Heart right ventricle (tissue), 16 donors: Measurements from ENCODE around the gene FOXE3. TPM values are rescaled to one million over a fixed set of nuclear protein-coding genes. Genes with fewer than 3 reads are reported as not detected.

ENCODE experiments used
- ATAC-seq, 8 donors: fragments of 200-7000 bp; cut with Tn5 transposase; one replicate each; pipeline ENCODE4 v1.9.1; 2020; ENCODE audit warnings: mild to moderate bottlenecking in 8 of 8, moderate library complexity in 8 of 8, moderate number of reproducible peaks in 1 of 8
- DNase-seq, 2 donors: peaks; one replicate each; pipeline ENCODE4 v3.0.0-alpha.2; 2020
- H3K27ac ChIP-seq, 10 donors: fragments of 200-600 bp; sonication (generic) in 2 of 10; one replicate each; pipeline versions ENCODE4 v1.5.0 to v1.8.0; 2020 to 2022; ENCODE audit warnings: mild to moderate bottlenecking in 3 of 10
- H3K27me3 ChIP-seq, 7 donors: fragments of 200-600 bp; one replicate each; pipeline ENCODE4 v1.8.0; 2021 to 2022; ENCODE audit warnings: mild to moderate bottlenecking in 2 of 7
- H3K36me3 ChIP-seq, 9 donors: fragments of 200-600 bp; sonication (generic) in 1 of 9; one replicate each; pipeline versions ENCODE4 v1.5.0 to v1.8.0; 2020 to 2022; ENCODE audit warnings: mild to moderate bottlenecking in 2 of 9
- H3K4me1 ChIP-seq, 9 donors: fragments of 200-600 bp; sonication (generic) in 1 of 9; one replicate each; pipeline versions ENCODE4 v1.5.0 to v1.8.0; 2020 to 2022; ENCODE audit warnings: mild to moderate bottlenecking in 4 of 9
- H3K4me3 ChIP-seq, 10 donors: fragments of 200-600 bp; sonication (generic) in 2 of 10; one replicate each; pipeline versions ENCODE4 v1.5.0 to v1.8.0; 2020 to 2022; ENCODE audit warnings: mild to moderate bottlenecking in 7 of 10, moderate library complexity in 2 of 10
- H3K9me3 ChIP-seq, 11 donors: fragments of 200-600 bp in 10 of 11; sonication (generic) in 2 of 11; one replicate each; pipeline versions ENCODE4 v1.5.0 to v1.8.0; 2013 to 2022; ENCODE audit warnings: mild to moderate bottlenecking in 2 of 11, control low read depth in 1 of 11, moderate library complexity in 1 of 11
- WGBS, 2 donors: extraction: QIAGEN DNeasy Blood & Tissue Kit; methylation state at CpG; one replicate each; pipeline ENCODE4 v1.1.7; 2013; ENCODE audit warnings: inconsistent platforms in 1 of 2; 5-methylcytosine and 5-hydroxymethylcytosine counted together
- intact Hi-C, 10 donors: fragments of 100-400 bp; cut with DNase I; formaldehyde crosslinking; loops; one replicate each; pipeline versions ENCODE4 v1.11.1 to v1.14.2; 2022
- polyA plus RNA-seq, 2 donors: library from polyadenylated mRNA; stranded (reverse); fragments of 200-250 nt; gene quantifications; one replicate each; pipeline ENCODE4 v1.2.3, GENCODE V29; 2013
- total RNA-seq, 10 donors: library from RNA; stranded (reverse); fragmentation: NEBNext Ultra II Directional in 3 of 10; extraction: Animal tissue kit (Norgen Biotek cat#: 25700) in 3 of 10; gene quantifications; one replicate each; pipeline versions ENCODE4 v1.2.1 to v1.2.4, GENCODE V29; 2021 to 2023
- TF ChIP-seq, protein P1 (sequence below), 9 donors: fragments of 200-600 bp; sonication (generic) in 2 of 9; IDR thresholded peaks; one replicate each; pipeline versions ENCODE4 v1.5.0 to v1.8.0; 2021 to 2022; ENCODE audit warnings: antibody characterized with exemption in 9 of 9, mild to moderate bottlenecking in 5 of 9, moderate library complexity in 1 of 9
- donor health status: Arrhythmogenic right ventricular cardiomyopathy.
- donor health status: ischemic (EF 13 %, LVEDD 7.1; RV severe dilation, severe dysfunction).
- donor health status: healthy with polysubstance abuse.
- donor health status: DM: no; HTN: yes; CAD: no.
- donor health status: DM: no; HTN: no; CAD: no.
- donor health status: ischemic (EF 25% LVEDD 6.9; RV normal size, moderate dysfunction).
- donor health status: ischemic (EF 25% LVEDD 5.7; RV mildly dilated, moderate dysfunction).
- donor health status: healthy.
- donor health status: DM: yes; HTN: yes; CAD: no.
- donor health status: Ischemic cardiomyopathy.
- donor health status: ischemic (EF 35%, LVEDD 5.7; RV mildly dilated, moderate dysfunction).
- donor health status: nonischemic (EF 11% LVEDD 7.7; RV severe dilation, severe dysfunction).
- donor health status: DM: yes; HTN: yes; CAD: no.
- donor health status: PGD.
- donor health status: ischemic (EF 29% LVEDD 5.4; RV normal size, mild dysfunction).
- donor health status: nonischemic (EF 23%, LVEDD 6.1; RV moderate dilation, normal function).

Gene FOXE3
- total and polyA plus RNA-seq, 12 donors, result 0.03 TPM; not detected in 11

DNA sequence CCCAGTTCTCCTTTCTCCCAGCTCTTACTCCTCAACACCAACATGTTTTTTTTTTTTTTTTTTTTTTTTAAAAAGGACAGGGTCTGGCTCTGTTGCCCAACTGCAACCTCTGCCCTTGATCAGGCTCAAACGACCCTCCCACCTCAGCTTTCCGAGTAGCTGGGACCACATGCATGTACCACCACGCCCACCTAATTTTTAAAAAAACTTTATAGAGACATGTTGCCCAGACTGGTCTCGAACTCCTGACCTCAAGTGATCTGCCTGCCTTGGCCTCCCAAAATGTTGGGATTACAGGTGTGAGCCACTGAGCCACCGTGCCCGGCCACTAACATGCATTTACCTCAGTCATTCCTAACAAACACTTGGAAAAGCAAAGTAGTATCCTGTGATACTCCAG is 31.1 kb upstream of the FOXE3 start:
- no peak overlapping the region for H3K4me3 ChIP-seq
- TF ChIP-seq, protein P1, sequence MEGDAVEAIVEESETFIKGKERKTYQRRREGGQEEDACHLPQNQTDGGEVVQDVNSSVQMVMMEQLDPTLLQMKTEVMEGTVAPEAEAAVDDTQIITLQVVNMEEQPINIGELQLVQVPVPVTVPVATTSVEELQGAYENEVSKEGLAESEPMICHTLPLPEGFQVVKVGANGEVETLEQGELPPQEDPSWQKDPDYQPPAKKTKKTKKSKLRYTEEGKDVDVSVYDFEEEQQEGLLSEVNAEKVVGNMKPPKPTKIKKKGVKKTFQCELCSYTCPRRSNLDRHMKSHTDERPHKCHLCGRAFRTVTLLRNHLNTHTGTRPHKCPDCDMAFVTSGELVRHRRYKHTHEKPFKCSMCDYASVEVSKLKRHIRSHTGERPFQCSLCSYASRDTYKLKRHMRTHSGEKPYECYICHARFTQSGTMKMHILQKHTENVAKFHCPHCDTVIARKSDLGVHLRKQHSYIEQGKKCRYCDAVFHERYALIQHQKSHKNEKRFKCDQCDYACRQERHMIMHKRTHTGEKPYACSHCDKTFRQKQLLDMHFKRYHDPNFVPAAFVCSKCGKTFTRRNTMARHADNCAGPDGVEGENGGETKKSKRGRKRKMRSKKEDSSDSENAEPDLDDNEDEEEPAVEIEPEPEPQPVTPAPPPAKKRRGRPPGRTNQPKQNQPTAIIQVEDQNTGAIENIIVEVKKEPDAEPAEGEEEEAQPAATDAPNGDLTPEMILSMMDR (IDR thresholded peaks at IDR 0.05), result no peak
- H3K27me3 ChIP-seq, result no peaks in the 10 kb centered on the region
- peaks cover 0 to 10% (median 0%) of the 10 kb centered on the region in 9 donors for H3K4me1 ChIP-seq
- DNase-seq, result no peak
- intact Hi-C loops, result loop anchor here in 2 of 10 donors (5.0 kb wide), 1 partner anchor 327 kb away; no protein-coding TSS in a partner anchor
- H3K27ac ChIP-seq, result no peak overlapping the region
- WGBS, 2 donors, result 85 to 91% methylated on average over 6 of the region's 6 CpGs
- H3K36me3 ChIP-seq, result peaks cover 0 to 34% (median 6%) of the 10 kb centered on the region in 9 donors
- no peak for ATAC-seq
- H3K9me3 ChIP-seq, result no peaks in the 10 kb centered on the region

DNA sequence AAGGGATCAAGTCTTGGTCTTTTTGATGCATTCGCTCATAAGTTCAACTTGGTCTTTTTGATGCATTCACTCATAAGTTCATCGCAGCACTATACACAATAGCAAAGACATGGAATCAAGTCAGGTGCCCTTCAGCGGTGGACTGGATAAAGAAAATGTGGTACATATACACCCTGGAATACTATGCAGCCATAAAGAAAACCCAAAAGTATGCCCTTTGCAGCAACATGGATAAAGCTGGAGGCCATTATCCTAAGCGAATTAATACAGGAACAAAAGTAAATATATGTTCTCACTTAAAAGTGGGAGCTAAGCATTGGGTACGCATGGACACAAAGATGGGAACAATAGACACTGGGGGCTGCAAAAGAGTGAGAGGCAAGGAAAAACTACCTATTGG is 29.8 kb upstream of the FOXE3 start:
- Histone ChIP-seq H3K4me3 (no peak overlapping the region), H3K27ac (no peak overlapping the region), H3K9me3 (no peaks in the 10 kb centered on the region), H3K4me1 (peaks cover 0 to 10% (median 0%) of the 10 kb centered on the region in 9 donors), H3K36me3 (peaks cover 0 to 23% (median 0%) of the 10 kb centered on the region in 9 donors), H3K27me3 (peaks cover 0 to 4% (median 0%) of the 10 kb centered on the region in 7 donors)
- intact Hi-C loops, result loop anchor here in 2 of 10 donors (5.0 kb wide), 1 partner anchor 326 kb away; no protein-coding TSS in a partner anchor
- ATAC-seq, result no peak
- 96 to 98% methylated on average over 5 of the region's 5 CpGs for WGBS, 2 donors
- DNase-seq, result no peak
- TF ChIP-seq, protein P1 (IDR thresholded peaks at IDR 0.05), result no peak

DNA sequence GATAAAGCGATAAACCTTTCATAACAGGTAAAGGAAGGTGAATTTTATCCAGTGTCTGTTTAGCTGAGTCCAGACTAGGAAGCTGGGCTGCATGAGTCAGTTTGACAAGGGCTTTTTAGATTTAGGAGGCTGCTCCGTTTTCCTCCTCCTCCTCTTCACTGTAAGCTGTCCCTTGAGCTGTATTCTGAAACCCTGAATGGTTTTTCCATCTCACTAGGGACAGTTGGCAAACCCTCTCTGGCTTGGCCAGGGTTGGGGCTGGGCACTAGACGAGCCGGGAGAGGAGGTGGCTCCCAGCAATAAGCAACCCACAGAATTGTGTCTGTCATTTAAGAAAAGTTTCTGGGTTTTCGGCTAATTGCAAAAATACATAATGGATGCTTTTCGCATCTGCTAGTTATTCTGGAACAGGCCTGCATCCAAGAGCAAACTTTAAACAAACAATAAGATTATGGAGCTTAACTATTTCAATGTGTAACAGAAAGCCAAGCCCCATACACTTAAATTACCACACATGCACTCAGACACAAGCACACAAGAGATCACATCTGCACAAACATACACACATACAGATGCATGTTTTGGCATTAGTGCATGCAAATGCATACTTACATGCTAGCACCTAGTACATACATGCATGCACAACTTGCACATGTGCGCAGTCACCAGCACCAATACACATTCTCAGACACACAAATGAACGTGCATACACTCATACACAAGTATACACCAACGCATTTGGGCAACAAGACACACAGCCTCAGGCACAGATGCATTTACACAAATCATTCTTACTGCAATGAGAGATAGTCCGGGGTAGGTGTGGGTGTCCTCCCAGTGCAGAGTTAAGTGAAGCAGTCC is 27.8 kb upstream of the FOXE3 start:
- ATAC-seq, result peak in 2 of 8 donors; percentile 8 to 24
- DNase-seq, result no peak
- Histone ChIP-seq H3K27me3 (peaks cover 0 to 4% (median 0%) of the 10 kb centered on the region in 7 donors), H3K4me3 (no peak overlapping the region), H3K4me1 (peaks cover 0 to 10% (median 0%) of the 10 kb centered on the region in 9 donors), H3K36me3 (peaks cover 0 to 5% (median 0%) of the 10 kb centered on the region in 9 donors), H3K27ac (no peak overlapping the region), H3K9me3 (no peaks in the 10 kb centered on the region)
- intact Hi-C loops, result loop anchor here in 3 of 10 donors (2.0 to 5.0 kb wide), 2 partner anchors 324 to 339 kb away; no protein-coding TSS in a partner anchor
- 37 to 40% methylated on average over 10 of the region's 10 CpGs for WGBS, 2 donors
- TF ChIP-seq, protein P1 (IDR thresholded peaks at IDR 0.05), result no peak

DNA sequence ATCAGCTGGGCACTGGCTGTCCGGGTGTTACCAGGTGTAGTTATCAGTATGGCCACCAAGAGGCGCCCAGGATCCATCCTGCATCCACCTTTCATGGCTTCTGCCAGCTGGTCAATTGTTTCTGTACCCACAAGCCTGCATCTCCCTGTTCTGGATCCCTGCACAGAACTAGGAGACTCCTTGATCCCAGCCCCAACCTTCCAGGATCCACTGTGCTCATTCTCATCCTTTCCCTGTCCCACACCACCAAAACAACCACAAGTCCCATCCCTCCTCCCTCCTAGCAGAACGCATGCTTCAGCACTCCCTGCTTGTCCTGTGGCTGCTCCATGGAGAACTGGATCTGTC is 27.2 kb upstream of the FOXE3 start:
- no peak overlapping the region for H3K27ac ChIP-seq
- peak; percentile 25 to 36 for DNase-seq
- H3K27me3 ChIP-seq, result peaks cover 0 to 8% (median under 1%) of the 10 kb centered on the region in 7 donors
- no peak overlapping the region for H3K4me3 ChIP-seq
- TF ChIP-seq, protein P1 (IDR thresholded peaks at IDR 0.05), result peak; percentile 13 to 75 (median 63)
- H3K4me1 ChIP-seq, result peaks cover 0 to 10% (median 0%) of the 10 kb centered on the region in 9 donors
- no peaks in the 10 kb centered on the region for H3K9me3 ChIP-seq
- intact Hi-C loops, result loop anchor here in 3 of 10 donors (2.0 to 5.0 kb wide), 2 partner anchors 323 to 338 kb away; no protein-coding TSS in a partner anchor
- H3K36me3 ChIP-seq, result no peaks in the 10 kb centered on the region
- peak in 7 of 8 donors; percentile 46 to 84 (median 71) for ATAC-seq
- WGBS, 2 donors, result 26 to 30% methylated on average over 3 of the region's 3 CpGs
